NB4 (cell line): ENCODE results near the gene CD7.

ENCODE experiments used
- DNase-seq: peaks from one replicate; pipeline ENCODE4 v3.0.0; 2010; ENCODE audit warnings: low read depth
- H3K4me3 ChIP-seq: one replicate; pipeline ENCODE4 v1.5.1; 2011; ENCODE audit warnings: mild to moderate bottlenecking, low read depth, low read length, moderate library complexity
- CTCF ChIP-seq: IDR thresholded peaks from one replicate; pipeline ENCODE4 v1.5.1; 2012; ENCODE audit warnings: low read depth, low read length
- MAX ChIP-seq: IDR thresholded peaks from 2 replicates; pipeline ENCODE4 v1.6.1; 2011; ENCODE audit warnings: low read depth, low read length
- MYC ChIP-seq: IDR thresholded peaks from 2 replicates; pipeline ENCODE4 v1.6.1; 2011; ENCODE audit warnings: low read depth, low read length
- POLR2A ChIP-seq: IDR thresholded peaks from 2 replicates; pipeline ENCODE4 v1.6.1; 2011; ENCODE audit warnings: mild to moderate bottlenecking; ENCODE audit not compliant: insufficient read length; ENCODE audit errors: extremely low read depth

The CD7 gene

GRCh38 chr17:82275326-82275725 lies 42.1 kb downstream of the CD7 start:
- TF ChIP-seq CTCF (no peak), MYC (no peak)
- no peak for DNase-seq
- H3K4me3 ChIP-seq = no peak overlapping the region

GRCh38 chr17:82274134-82275020 lies 43.0 kb downstream of the CD7 start:
- no peak for DNase-seq

GRCh38 chr17:82273327-82274133 lies 43.9 kb downstream of the CD7 start, which contains the start of gene CSNK1D:
TSS of gene CSNK1D (minus strand) at chr17:82273700. CDS start at chr17:82273381, 319 bp downstream.
- TF ChIP-seq MYC (peak; percentile 40; the same call in 1 of the 2 replicates), CTCF (no peak), MAX (0 out of 2 replicates have a peak, but pooled peaks have one; percentile 6), POLR2A (peak; percentile 47)
- peak within 1 kb of the TSS; percentile 62 for H3K4me3 ChIP-seq
- peak; percentile 86 for DNase-seq

More at GRCh38 chr17:82274134-82275020, 43.0 kb downstream of the CD7 start:
- TF ChIP-seq CTCF (no peak), MYC (no peak), POLR2A (no peak), MAX (no peak)
- no peak overlapping the region for H3K4me3 ChIP-seq

- DNase-seq = peak; percentile 54
- TF ChIP-seq POLR2A (no peak), MAX (peak; percentile 26; the same call in 1 of the 2 replicates), MYC (no peak)
- peak overlapping the region; percentile 62 for H3K4me3 ChIP-seq
Observed at GRCh38 chr17:82272495-82273326, 44.7 kb downstream of the CD7 start.

- no peak for TF ChIP-seq MAX
- no peak for TF ChIP-seq CTCF
- TF ChIP-seq POLR2A = no peak
- no peak for TF ChIP-seq MYC
- H3K4me3 ChIP-seq = no peak overlapping the region
- no peak for DNase-seq
Observed at GRCh38 chr17:82271401-82271800, 46.0 kb downstream of the CD7 start.
